GM19372 (cell line): ENCODE measurements around the gene C1D.
"Not testable (repeated sequence)": the region's sequence is repeated elsewhere in the genome, so short reads cannot be mapped to it uniquely, and the experiment has no call there.

Source experiments
- ATAC-seq: cut with Tn5 transposase; IDR thresholded peaks from one replicate; pipeline ENCODE4 v1.9.1; 2021; ENCODE audit warnings: mild to moderate bottlenecking, low read depth, moderate library complexity; ENCODE audit not compliant: unreplicated experiment

The C1D gene

DNA sequence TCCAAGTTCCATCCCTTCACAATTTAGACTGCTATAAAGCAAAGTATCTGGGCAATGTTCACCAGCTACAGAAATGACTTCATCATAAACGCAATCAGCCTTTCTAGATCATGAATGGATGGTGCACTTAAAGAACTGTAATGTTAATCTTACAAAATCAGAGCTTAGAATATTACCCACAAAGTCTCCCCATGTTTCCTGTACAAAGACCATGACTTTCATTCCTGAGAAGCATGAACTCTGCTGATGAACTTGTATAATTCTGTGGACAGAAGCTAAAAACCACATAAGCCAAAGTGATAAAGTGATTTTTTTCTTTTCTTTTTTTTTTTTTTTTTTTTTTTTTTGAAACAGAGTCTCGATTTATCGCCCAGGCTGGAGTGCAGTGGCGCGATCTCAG, 53.3 kb downstream of the C1D start:
- no peak for ATAC-seq

DNA sequence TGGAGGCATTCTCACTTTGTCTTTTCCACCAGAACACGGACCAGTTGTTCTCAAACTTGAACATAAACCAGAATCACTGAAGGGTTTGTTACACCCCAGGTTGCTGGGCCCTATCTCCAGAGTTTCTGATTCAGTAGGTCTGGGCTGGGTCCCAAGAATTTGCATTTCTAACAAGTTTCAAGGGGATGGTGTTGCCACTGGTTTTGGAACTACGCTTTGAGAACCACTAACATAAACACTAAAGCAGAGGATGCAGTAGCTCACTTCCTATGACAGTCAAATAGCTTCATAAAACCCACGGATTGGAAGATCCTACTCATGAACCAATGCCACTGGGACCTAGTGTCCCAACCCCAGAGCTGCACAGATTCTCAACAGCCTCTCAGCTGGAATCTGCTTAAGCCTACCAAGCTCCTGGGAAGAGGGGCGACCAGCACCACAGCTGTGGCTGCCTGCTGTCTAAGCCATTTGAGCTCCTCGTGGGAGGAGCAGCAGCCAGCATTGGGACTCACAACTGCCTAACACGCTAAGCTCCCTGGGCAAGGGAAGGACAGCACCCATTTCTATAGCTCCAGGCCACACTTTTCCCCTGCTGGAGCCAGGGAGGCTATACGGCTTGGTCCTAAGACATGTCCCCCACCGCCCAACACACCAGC, 62.5 kb downstream of the C1D start:
- ATAC-seq = no peak

DNA sequence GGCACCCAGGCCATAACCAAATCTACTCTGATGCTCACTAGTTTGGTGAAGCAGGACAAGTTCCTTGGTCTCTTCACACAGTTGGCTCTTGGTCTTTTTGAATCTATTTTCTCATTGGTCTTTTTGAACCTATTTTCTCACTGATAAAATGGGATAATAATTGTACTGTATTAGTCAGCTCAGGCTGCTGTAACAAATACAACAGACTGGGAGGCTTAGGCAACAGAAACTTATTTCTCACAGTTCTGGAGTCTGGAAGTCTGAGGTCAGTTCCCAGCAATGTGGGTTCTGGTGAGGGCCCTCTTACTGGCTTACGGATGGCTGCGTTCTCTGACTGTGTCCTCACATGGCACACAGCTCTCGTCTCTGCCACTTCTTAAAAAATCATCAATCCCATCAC, 63.5 kb downstream of the C1D start:
- ATAC-seq = no peak

DNA sequence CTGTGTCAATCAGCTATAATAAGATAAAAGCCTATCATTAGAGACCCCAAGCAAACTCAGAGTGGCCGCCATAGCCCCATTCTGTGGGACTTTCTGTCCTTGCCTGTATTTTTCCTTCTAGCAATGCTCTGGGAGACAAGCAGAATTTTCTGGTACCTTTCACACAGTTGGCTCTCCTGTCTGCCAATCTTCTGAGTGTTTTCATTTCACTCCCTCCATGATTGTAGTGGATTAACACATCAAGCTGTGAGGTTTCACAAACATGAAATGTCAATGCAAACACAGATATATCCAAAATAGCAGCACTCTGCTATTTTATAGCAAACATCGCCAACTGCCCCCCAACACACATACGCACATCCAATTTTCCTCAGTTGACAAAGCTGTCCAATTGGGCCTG, 64.9 kb downstream of the C1D start:
- no peak for ATAC-seq

DNA sequence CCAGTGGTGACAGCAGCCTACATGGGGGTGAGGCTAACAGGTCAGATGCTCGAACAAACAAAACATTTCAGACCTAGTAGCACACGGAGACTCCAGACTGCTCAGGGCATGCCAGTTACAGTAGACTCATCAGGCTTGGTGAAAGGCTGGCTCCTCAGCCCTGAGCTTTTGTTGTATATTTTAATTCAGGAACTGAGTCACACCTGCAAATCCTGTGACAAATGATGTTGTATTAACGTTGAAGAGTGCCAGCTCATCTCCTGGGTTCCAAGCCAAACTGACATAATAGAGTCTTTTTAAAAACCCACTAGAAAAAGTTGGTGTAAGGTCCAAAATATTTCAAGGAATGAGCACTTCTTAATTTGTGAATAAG, 65.3 kb downstream of the C1D start:
- no peak for ATAC-seq

DNA sequence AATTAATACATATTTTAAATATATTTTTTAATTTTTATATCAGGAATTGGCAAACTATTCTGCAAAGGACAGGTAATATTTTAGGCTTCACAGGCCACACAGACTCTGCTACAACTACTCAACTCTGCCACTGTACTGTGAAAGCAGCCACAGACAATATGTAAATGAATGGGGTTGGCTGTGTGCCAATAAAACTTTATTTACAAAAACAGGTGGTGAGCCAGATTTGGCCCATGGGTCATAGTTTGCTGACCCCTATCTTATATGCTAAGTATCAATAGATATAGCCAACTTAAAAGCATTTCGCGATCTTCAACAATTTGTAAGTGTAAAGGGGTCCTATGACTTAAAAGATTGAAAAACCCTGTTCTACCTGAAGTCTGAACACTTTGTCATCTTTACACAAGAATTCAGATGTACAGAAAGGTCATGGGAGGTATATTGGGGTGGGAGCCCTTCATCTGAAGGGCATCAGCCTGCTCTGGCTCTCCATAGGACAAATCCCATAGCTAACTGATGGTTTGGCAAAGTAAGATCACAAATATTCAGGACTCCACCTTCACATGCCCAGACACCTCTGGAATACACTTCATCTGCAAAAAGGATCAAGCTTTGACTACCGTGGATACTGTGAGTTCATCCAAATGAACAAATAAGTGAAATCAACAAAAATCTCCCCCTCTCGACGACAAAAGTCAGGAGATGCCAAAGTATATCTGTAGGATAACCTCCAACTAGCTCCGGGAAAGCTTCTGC, 65.9 kb downstream of the C1D start:
- ATAC-seq = no peak

DNA sequence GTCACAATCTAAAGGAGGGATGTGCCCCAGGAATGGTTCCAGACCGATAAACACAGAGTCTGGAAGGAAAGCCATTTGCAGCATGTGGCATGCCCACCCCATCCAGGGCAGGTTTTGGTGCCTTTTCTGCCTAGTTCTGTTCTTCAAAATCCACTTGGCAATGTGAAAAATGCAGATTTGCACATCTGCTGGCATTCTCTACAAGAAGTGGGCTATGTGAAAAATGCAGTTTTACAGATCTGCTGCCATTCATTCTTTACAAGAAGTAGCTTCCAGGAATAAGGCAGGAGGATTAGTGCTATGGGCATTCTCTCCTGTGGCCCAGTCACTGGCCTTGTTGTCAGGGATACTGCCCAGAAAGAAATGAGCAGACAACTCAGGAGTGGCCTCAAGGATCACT, 68.1 kb downstream of the C1D start:
- no peak for ATAC-seq

DNA sequence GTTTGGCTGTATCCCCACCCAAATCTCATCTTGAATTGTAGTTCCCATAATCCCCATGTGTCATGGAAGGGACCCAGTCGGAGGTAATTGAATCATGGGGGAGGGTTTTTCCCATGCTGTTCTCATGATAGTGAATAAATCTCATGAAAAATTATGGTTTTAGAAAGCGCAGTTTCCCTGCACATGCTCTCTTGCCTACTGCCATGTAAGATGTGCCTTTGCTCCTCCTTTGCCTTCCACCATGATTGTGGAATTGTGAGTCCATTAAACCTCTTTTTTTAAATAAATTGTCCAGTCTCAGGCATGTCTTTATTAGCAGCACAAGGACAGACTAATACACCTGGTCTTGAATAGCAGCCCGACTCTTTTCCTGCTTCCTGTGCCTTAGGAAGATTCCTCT, 68.7 kb downstream of the C1D start:
- ATAC-seq = not testable (repeated sequence)

DNA sequence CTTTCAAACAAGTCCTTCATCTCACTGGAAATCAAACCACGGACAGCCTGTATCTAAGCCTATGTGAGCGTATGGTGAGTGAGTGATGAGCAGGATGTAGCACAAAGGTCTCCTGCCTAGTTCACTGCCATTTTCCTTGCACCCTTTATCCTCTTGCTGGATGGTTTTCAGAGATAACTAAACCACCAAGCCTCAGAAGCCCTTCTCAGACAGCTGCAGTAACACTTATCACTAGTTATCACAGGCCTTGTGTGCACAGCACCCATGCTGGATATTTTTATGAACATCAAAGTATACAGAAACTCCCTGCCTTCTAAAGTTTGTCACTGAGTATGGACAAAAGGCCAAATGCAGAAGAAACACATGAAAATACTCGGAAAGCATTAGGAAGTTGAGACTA, 69.5 kb downstream of the C1D start:
- no peak for ATAC-seq

DNA sequence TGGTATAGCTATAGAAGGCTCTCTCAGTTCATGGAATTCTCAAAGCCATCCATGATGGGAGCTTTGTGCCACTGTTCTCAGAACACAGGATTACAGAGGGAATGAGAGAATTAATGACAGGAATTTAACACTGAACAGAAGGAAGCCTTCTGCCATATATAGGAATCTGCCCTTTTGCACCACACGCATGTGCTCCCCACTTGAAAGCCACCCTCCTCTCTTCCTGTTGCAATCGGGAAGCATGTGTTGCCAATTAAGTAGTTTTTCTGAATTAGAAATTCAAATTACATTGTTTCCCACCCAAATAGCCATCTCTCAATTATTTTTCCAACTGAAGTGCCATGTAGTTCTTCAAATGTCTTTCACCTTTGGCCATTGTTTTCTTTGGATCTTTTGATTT, 71.3 kb downstream of the C1D start:
- no peak for ATAC-seq
